Spleen (tissue), 11 donors: Measurements from ENCODE around the gene AKAP5. TPM values are rescaled to one million over a fixed set of nuclear protein-coding genes. Genes with fewer than 3 reads are reported as not detected.
A peak's percentile ranks its signal among the peaks of the same experiment; 100 is the strongest.

Experiments used
- DNase-seq: peaks from one replicate; pipeline ENCODE4 v3.0.0-alpha.2; 2020
- H3K27ac ChIP-seq, 8 donors: fragments of 200-600 bp; sonication (generic) in 7 of 8; 1 replicate in 4 of 8; 2 replicates in 4 of 8; pipeline versions ENCODE4 v1.5.0 to v1.8.0; 2016 to 2021; ENCODE audit warnings: inconsistent platforms in 4 of 8, mild to moderate bottlenecking in 4 of 8, moderate library complexity in 1 of 8
- H3K27me3 ChIP-seq, 7 donors: fragments of 200-600 bp; sonication (generic) in 6 of 7; replicated peaks in 1 of 7; 1 replicate in 4 of 7; 2 replicates in 3 of 7; pipeline versions ENCODE4 v1.5.0 to v1.8.0; 2016 to 2021; ENCODE audit warnings: inconsistent platforms in 3 of 7, mild to moderate bottlenecking in 1 of 7
- H3K36me3 ChIP-seq, 6 donors: fragments of 200-600 bp; sonication (generic) in 5 of 6; 1 replicate in 4 of 6; 2 replicates in 2 of 6; pipeline versions ENCODE4 v1.5.0 to v1.8.0; 2016 to 2021; ENCODE audit warnings: inconsistent platforms in 2 of 6
- H3K4me1 ChIP-seq, 6 donors: fragments of 200-600 bp; sonication (generic) in 5 of 6; 1 replicate in 3 of 6; 2 replicates in 3 of 6; pipeline versions ENCODE4 v1.5.0 to v1.8.0; 2016 to 2021; ENCODE audit warnings: inconsistent platforms in 3 of 6
- H3K4me3 ChIP-seq, 8 donors: fragments of 200-600 bp; sonication (generic) in 7 of 8; 1 replicate in 4 of 8; 2 replicates in 4 of 8; pipeline versions ENCODE4 v1.5.0 to v1.8.0; 2016 to 2021; ENCODE audit warnings: inconsistent platforms in 4 of 8, mild to moderate bottlenecking in 4 of 8, moderate library complexity in 2 of 8
- H3K9me3 ChIP-seq, 8 donors: fragments of 200-600 bp; sonication (generic) in 7 of 8; 1 replicate in 4 of 8; 2 replicates in 4 of 8; pipeline versions ENCODE4 v1.5.0 to v1.8.0; 2016 to 2021; ENCODE audit warnings: inconsistent platforms in 4 of 8
- CTCF ChIP-seq, 11 experiments: fragments of 200-600 bp in 7 of 11; fragments of 450-650 bp in 4 of 11; sonication (generic) in 4 of 11; IDR thresholded peaks in 8 of 11; conservative IDR thresholded peaks in 3 of 11; 1 replicate in 7 of 11; 2 replicates in 4 of 11; pipeline versions ENCODE4 v1.4.0 to v1.8.0; 2016 to 2021; ENCODE audit warnings: antibody characterized with exemption in 11 of 11, inconsistent platforms in 4 of 11, mild to moderate bottlenecking in 1 of 11
- POLR2A ChIP-seq, 3 donors: fragments of 450-650 bp; IDR thresholded peaks; one replicate each; pipeline ENCODE4 v1.5.1; 2017; ENCODE audit warnings: antibody characterized with exemption in 3 of 3, mild to moderate bottlenecking in 1 of 3
- POLR2AphosphoS5 ChIP-seq, 3 donors: sonication (generic); formaldehyde crosslinking; IDR thresholded peaks; one replicate each; pipeline ENCODE4 v1.5.1; 2017; ENCODE audit warnings: antibody characterized with exemption in 3 of 3
- WGBS, 5 donors: extraction: QIAGEN DNeasy Blood & Tissue Kit in 3 of 5; methylation state at CpG; one replicate each; pipeline versions ENCODE4 v1.1.5 to v1.1.7; 2013 to 2018; 5-methylcytosine and 5-hydroxymethylcytosine counted together
- intact Hi-C: fragments of 100-400 bp; cut with DNase I; formaldehyde crosslinking; loops from one replicate; pipeline ENCODE4 v1.15.0; 2023; ENCODE audit warnings: low total_unique reads
- polyA plus RNA-seq, 3 donors: library from polyadenylated mRNA; stranded (reverse); fragments of 200-250 nt; gene quantifications; one replicate each; pipeline ENCODE4 v1.2.1, GENCODE V29; 2013
- total RNA-seq, 7 donors: library from RNA; depleted of rRNA in 3 of 7; stranded (reverse); fragments of >200 nt in 3 of 7; fragmentation: NEBNext Ultra II Directional in 4 of 7; extraction: Animal tissue kit (Norgen Biotek cat#: 25700) in 4 of 7; gene quantifications; one replicate each; pipeline versions ENCODE4 v1.1.0 to v1.2.1, GENCODE V29; 2016 to 2021
- donor health status: healthy with polysubstance abuse.
- donor health status: DM: no; HTN: no; CAD: no; lungs with moderate emphysema.
- donor health status: DM: no; HTN: no; CAD: no.
- donor health status: Bipolar disorder and iron deficiency.
- donor health status: healthy.
- donor health status: DM: no; HTN: no; CAD: no.
- donor health status: DM: yes; HTN: yes; CAD: no.

Gene AKAP5
- total and polyA plus RNA-seq, 10 donors = 0.39 to 3.7 (median 1.3) TPM

GRCh38 chr14:64461221-64461620 lies 4.1 kb upstream of the AKAP5 start:
- DNase-seq = no peak
- Histone ChIP-seq H3K36me3 (peaks cover 0 to 9% (median 0%) of the 10 kb centered on the region in 6 donors), H3K27ac (no peak overlapping the region), H3K27me3 (peaks cover 0 to 15% (median 0%) of the 10 kb centered on the region in 7 donors), H3K9me3 (no peaks in the 10 kb centered on the region), H3K4me1 (peaks cover 5 to 43% (median 26%) of the 10 kb centered on the region in 6 donors), H3K4me3 (no peak overlapping the region)
- 87 to 95% (median 91%) methylated on average over 3 of the region's 3 CpGs for WGBS, 5 donors
- no peak for TF ChIP-seq POLR2AphosphoS5 (IDR thresholded peaks at IDR 0.05)
- no peak for TF ChIP-seq POLR2A (IDR thresholded peaks at IDR 0.05)
- no peak for TF ChIP-seq CTCF (IDR thresholded peaks at IDR 0.05 in 8 of 11, conservative IDR thresholded peaks at IDR 0.05 in 3 of 11)
- intact Hi-C loops = no loop called here

GRCh38 chr14:64463195-64463594 lies 2.1 kb upstream of the AKAP5 start:
- H3K4me3 ChIP-seq = no peak overlapping the region
- TF ChIP-seq POLR2AphosphoS5 (IDR thresholded peaks at IDR 0.05) (no peak), CTCF (IDR thresholded peaks at IDR 0.05 in 8 of 11, conservative IDR thresholded peaks at IDR 0.05 in 3 of 11) (no peak), POLR2A (IDR thresholded peaks at IDR 0.05) (no peak)
- DNase-seq = no peak
- H3K36me3 ChIP-seq = peaks cover 0 to 5% (median 0%) of the 10 kb centered on the region in 6 donors
- 69 to 83% (median 76%) methylated on average over 2 of the region's 2 CpGs for WGBS, 5 donors
- H3K4me1 ChIP-seq = peaks cover 5 to 53% (median 34%) of the 10 kb centered on the region in 6 donors
- H3K9me3 ChIP-seq = no peaks in the 10 kb centered on the region
- intact Hi-C loops = no loop called here
- no peak overlapping the region for H3K27ac ChIP-seq
- H3K27me3 ChIP-seq = peaks cover 0 to 15% (median 0%) of the 10 kb centered on the region in 7 donors

GRCh38 chr14:64463873-64464272 lies 1.4 kb upstream of the AKAP5 start:
- H3K4me3 ChIP-seq = no peak overlapping the region
- peaks cover 0 to 5% (median 0%) of the 10 kb centered on the region in 6 donors for H3K36me3 ChIP-seq
- no peak overlapping the region for H3K27ac ChIP-seq
- no peak for DNase-seq
- intact Hi-C loops = no loop called here
- peaks cover 0 to 15% (median 0%) of the 10 kb centered on the region in 7 donors for H3K27me3 ChIP-seq
- H3K9me3 ChIP-seq = no peaks in the 10 kb centered on the region
- 90 to 98% (median 96%) methylated on average over 6 of the region's 6 CpGs for WGBS, 5 donors
- peaks cover 5 to 53% (median 30%) of the 10 kb centered on the region in 6 donors for H3K4me1 ChIP-seq
- no peak for TF ChIP-seq POLR2A (IDR thresholded peaks at IDR 0.05)

- intact Hi-C loops = no loop called here
- TF ChIP-seq POLR2A (IDR thresholded peaks at IDR 0.05) (no peak), POLR2AphosphoS5 (IDR thresholded peaks at IDR 0.05) (no peak), CTCF (IDR thresholded peaks at IDR 0.05 in 8 of 11, conservative IDR thresholded peaks at IDR 0.05 in 3 of 11) (no peak)
- H3K27ac ChIP-seq = peak overlapping the region in 4 of 8 donors; percentile 60 to 80 (median 72)
- no peak for DNase-seq
- peaks cover 0 to 15% (median 0%) of the 10 kb centered on the region in 7 donors for H3K27me3 ChIP-seq
- peaks cover 0 to 4% (median 0%) of the 10 kb centered on the region in 6 donors for H3K36me3 ChIP-seq
- 12 to 18% (median 15%) methylated on average over 6 of the region's 6 CpGs for WGBS, 5 donors
- no peaks in the 10 kb centered on the region for H3K9me3 ChIP-seq
- peak overlapping the region; percentile 16 to 88 (median 60) for H3K4me3 ChIP-seq
- peaks cover 5 to 49% (median 29%) of the 10 kb centered on the region in 6 donors for H3K4me1 ChIP-seq
These were observed 648 bp upstream of the AKAP5 start for GRCh38 chr14:64464651-64465050.
